OCI-LY3 (cell line): ENCODE results near the gene MINPP1.

Experiments used
- H2AFZ ChIP-seq: fragments of 200-600, 300-600 bp; shearing (Covaris generic); 2 replicates; pipeline ENCODE4 v1.6.0; 2014; ENCODE audit warnings: antibody characterized with exemption, low read depth, low read length
- H3K27ac ChIP-seq: fragments of 200-600, 300-600 bp; sonication (generic); 2 replicates; pipeline ENCODE4 v1.5.1; 2014; ENCODE audit warnings: mild to moderate bottlenecking, low read length, moderate library complexity, mixed read lengths
- H3K27me3 ChIP-seq: fragments of 200-600, 300-600 bp; sonication (generic); 2 replicates; pipeline ENCODE4 v1.6.1; 2014; ENCODE audit warnings: low read depth, low read length, mixed read lengths
- H3K36me3 ChIP-seq: fragments of 200-600, 300-600 bp; sonication (generic); replicated peaks from 2 replicates; pipeline ENCODE3; 2014; ENCODE audit warnings: low read depth, low read length, mixed read lengths
- H3K4me1 ChIP-seq: fragments of 300-600, 200-600 bp; sonication (generic); 2 replicates; pipeline ENCODE4 v1.6.1; 2014; ENCODE audit warnings: low read length, mixed read lengths
- H3K4me2 ChIP-seq: fragments of 200-600, 300-600 bp; sonication (generic); 2 replicates; pipeline ENCODE4 v1.6.1; 2014; ENCODE audit warnings: low read length, mixed read lengths
- H3K4me3 ChIP-seq: fragments of 300-600, 200-600 bp; sonication (generic); 2 replicates; pipeline ENCODE4 v1.5.1; 2014; ENCODE audit warnings: antibody characterized with exemption, mild to moderate bottlenecking, low read length, moderate library complexity
- H3K79me2 ChIP-seq: fragments of 300-600, 200-600 bp; shearing (Covaris generic); 2 replicates; pipeline ENCODE4 v1.6.1; 2014; ENCODE audit warnings: mild to moderate bottlenecking, low read length, mixed read lengths
- H3K9ac ChIP-seq: fragments of 300-600, 200-600 bp; shearing (Covaris generic); 2 replicates; pipeline ENCODE4 v1.6.0; 2014; ENCODE audit warnings: mild to moderate bottlenecking, low read length, moderate library complexity
- H3K9me3 ChIP-seq: fragments of 200-600, 300-600 bp; shearing (Covaris generic); 2 replicates; pipeline ENCODE4 v1.6.1; 2014; ENCODE audit warnings: low read length, mixed read lengths; ENCODE audit not compliant: insufficient read depth
- H4K20me1 ChIP-seq: fragments of 200-600, 300-600 bp; sonication (generic); 2 replicates; pipeline ENCODE4 v1.6.1; 2016; ENCODE audit warnings: low read length, mixed read lengths; ENCODE audit not compliant: insufficient read depth
- EZH2phosphoT487 ChIP-seq: fragments of 200-600 bp; shearing (Covaris generic); IDR thresholded peaks from 2 replicates; pipeline ENCODE4 v1.6.1; 2018; ENCODE audit warnings: antibody characterized with exemption, mixed run types, low read depth
- TF ChIP-seq, protein P1 (sequence below): fragments of 200-600, 300-600 bp; sonication (generic); IDR thresholded peaks from 2 replicates; pipeline ENCODE4 v1.5.1; 2014; ENCODE audit warnings: antibody characterized with exemption, low read length, low read depth

The MINPP1 gene

DNA sequence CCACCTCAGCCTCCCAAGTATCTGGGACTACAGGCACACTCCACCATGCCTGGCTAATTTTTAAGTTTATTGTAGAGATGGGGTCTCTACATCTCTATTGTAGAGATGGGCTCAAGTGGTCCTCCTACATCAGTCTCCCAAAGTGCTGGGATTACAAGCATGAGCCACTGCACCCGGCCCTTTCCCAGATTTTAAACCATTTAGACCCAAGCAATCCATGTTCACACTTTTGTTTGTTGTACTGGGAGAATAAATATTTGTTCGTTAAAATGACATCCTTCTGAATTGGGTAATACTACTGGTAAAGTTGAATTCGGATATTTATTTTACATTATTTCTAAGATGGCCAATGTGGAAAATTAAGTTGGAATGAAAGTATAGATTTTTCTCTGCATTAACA is 52.7 kb downstream of the MINPP1 start:
- no peak for TF ChIP-seq EZH2phosphoT487
- TF ChIP-seq, protein P1, sequence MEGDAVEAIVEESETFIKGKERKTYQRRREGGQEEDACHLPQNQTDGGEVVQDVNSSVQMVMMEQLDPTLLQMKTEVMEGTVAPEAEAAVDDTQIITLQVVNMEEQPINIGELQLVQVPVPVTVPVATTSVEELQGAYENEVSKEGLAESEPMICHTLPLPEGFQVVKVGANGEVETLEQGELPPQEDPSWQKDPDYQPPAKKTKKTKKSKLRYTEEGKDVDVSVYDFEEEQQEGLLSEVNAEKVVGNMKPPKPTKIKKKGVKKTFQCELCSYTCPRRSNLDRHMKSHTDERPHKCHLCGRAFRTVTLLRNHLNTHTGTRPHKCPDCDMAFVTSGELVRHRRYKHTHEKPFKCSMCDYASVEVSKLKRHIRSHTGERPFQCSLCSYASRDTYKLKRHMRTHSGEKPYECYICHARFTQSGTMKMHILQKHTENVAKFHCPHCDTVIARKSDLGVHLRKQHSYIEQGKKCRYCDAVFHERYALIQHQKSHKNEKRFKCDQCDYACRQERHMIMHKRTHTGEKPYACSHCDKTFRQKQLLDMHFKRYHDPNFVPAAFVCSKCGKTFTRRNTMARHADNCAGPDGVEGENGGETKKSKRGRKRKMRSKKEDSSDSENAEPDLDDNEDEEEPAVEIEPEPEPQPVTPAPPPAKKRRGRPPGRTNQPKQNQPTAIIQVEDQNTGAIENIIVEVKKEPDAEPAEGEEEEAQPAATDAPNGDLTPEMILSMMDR, result no peak
- Histone ChIP-seq H4K20me1 (no peaks in the 10 kb centered on the region), H3K4me2 (no peak overlapping the region), H3K27ac (no peak overlapping the region), H3K9me3 (no peaks in the 10 kb centered on the region), H3K4me1 (no peaks in the 10 kb centered on the region), H3K27me3 (no peaks in the 10 kb centered on the region), H3K79me2 (no peaks in the 10 kb centered on the region), H2AFZ (no peak overlapping the region), H3K9ac (no peak overlapping the region), H3K36me3 (no peaks in the 10 kb centered on the region), H3K4me3 (no peak overlapping the region)

DNA sequence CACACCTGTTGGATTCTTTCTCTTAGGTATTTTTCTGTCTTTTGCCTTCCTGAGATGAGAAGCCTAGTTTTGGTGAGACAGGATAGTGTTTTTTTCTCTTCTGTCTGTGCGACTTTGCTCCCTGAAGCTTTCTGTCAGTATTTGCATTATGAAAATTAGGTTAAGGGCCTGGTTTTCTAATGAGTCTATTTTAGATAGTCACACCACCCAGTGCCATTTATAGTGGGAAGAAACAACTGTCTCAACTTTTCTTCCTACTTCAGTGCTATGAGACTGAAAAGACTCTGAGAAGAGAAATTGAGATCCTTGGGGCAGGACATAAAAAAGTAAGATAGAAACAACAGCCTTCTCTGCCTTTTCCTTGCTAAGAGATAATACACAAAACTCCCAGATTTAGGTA is 53.6 kb downstream of the MINPP1 start:
- Histone ChIP-seq H3K27ac (no peak overlapping the region), H3K4me1 (no peaks in the 10 kb centered on the region)
- no peak for TF ChIP-seq EZH2phosphoT487
- TF ChIP-seq, protein P1, result no peak

DNA sequence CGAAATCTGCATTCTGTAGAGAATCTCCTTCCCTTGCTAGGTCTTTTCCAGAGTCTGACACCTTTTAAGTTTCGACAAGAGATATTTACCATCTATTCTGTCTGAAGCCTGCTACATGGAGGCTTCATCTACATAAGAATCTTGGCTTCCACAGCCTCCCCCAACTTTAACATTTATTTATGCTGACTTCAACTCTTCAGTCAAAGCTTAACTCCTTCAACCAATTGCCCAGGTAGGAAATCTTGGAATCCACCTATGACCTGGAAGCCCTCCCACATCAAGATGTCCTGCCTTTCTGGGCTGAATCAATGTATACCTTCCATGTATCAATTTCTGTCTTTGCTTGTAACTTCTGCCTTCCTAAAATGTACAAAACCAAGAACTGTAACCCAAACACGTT is 54.7 kb downstream of the MINPP1 start:
- TF ChIP-seq EZH2phosphoT487, result no peak
- TF ChIP-seq, protein P1, result no peak
- no peaks in the 10 kb centered on the region for H3K27me3 ChIP-seq
- H2AFZ ChIP-seq, result no peak overlapping the region
- H3K79me2 ChIP-seq, result no peaks in the 10 kb centered on the region
- no peak overlapping the region for H3K4me2 ChIP-seq
- no peak overlapping the region for H3K4me3 ChIP-seq
- H4K20me1 ChIP-seq, result no peaks in the 10 kb centered on the region
- H3K36me3 ChIP-seq, result no peaks in the 10 kb centered on the region
- no peak overlapping the region for H3K9ac ChIP-seq
- H3K4me1 ChIP-seq, result no peaks in the 10 kb centered on the region
- H3K27ac ChIP-seq, result no peak overlapping the region
- H3K9me3 ChIP-seq, result no peaks in the 10 kb centered on the region

More for the DNA sequence above, 53.6 kb downstream of the MINPP1 start:
- Histone ChIP-seq H3K79me2 (no peaks in the 10 kb centered on the region), H3K9ac (no peak overlapping the region), H4K20me1 (no peaks in the 10 kb centered on the region), H3K27me3 (no peaks in the 10 kb centered on the region), H3K9me3 (no peaks in the 10 kb centered on the region), H3K36me3 (no peaks in the 10 kb centered on the region), H3K4me2 (no peak overlapping the region), H2AFZ (no peak overlapping the region), H3K4me3 (no peak overlapping the region)

DNA sequence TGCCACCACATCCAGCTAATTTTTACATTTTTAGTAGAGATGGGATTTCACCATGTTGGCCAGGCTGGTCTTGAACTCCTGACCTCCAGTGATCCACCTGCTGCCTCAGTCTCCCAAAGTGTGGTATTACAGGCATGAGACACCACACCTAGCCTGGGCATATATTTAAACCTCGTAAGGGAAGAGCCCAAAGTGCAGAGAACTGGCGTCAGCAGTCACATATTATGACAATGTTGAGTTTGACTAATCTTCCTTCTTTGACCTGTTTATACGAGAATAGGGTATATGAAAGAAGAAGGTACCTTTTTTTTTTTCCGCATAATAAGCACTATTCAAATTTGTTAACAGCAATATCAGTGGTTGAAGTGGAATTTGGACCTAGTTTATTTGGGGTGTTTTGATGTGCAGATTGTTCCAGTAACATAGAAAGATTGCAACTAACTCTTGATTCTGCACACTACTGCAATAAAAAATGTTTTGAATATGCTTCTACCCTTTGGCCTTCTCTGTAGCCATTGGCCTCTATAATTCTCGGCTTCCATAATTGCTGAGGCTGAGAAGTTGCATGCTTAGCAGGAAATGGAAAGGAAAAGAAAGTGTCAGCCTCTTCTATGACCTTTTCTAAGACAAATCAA is 55.9 kb downstream of the MINPP1 start:
- no peaks in the 10 kb centered on the region for H3K27me3 ChIP-seq
- H4K20me1 ChIP-seq, result no peaks in the 10 kb centered on the region
- H3K79me2 ChIP-seq, result no peaks in the 10 kb centered on the region
- H3K36me3 ChIP-seq, result no peaks in the 10 kb centered on the region
- no peak for TF ChIP-seq EZH2phosphoT487
- TF ChIP-seq, protein P1, result no peak
- H3K4me3 ChIP-seq, result no peak overlapping the region
- no peak overlapping the region for H3K4me2 ChIP-seq
- H3K9me3 ChIP-seq, result no peaks in the 10 kb centered on the region
- H3K4me1 ChIP-seq, result no peaks in the 10 kb centered on the region
- H3K27ac ChIP-seq, result no peak overlapping the region
- H3K9ac ChIP-seq, result no peak overlapping the region
- H2AFZ ChIP-seq, result no peak overlapping the region
